RPMI7951 (cell line): ENCODE measurements around the gene MEIKIN. TPM values are rescaled to one million over a fixed set of nuclear protein-coding genes. Genes with fewer than 3 reads are reported as not detected.

Source experiments
- DNase-seq: peaks from one replicate; pipeline ENCODE4 v3.0.0-alpha.2; 2012; ENCODE audit warnings: low read depth
- total RNA-seq: library from RNA; depleted of rRNA; stranded (reverse); fragments of >200 nt; shearing (Covaris generic); gene quantifications from 2 replicates; pipeline ENCODE4 v1.2.3, GENCODE V29; 2014; rRNA removed

Gene MEIKIN
- total RNA-seq, 1 experiment from 2014 or later = not detected

DNA sequence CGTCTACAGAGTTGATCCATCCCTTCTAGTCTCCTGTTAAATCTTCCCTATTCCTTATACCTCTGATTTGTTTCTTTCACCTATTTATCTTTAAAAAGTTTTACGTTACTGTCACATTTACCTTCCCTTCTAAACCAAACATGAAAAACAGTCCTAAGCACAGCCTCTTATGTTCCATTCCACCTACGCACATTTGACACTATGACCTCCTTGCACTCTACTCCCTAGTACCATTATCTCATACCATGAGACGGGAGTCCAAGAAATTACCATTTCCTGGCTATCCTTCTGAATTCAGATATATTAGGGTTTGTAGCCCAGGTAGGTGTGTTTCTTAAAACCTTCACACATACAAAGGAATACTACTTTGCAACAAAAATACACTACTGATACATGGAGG is 173.8 kb downstream of the MEIKIN start:
- DNase-seq = no peak

- no peak for DNase-seq
These were observed 175.5 kb downstream of the MEIKIN start for GRCh38 chr5:131769961-131770360.

- DNase-seq = no peak
These were observed 176.1 kb downstream of the MEIKIN start for GRCh38 chr5:131769336-131769735.

- no peak for DNase-seq
These were observed 177.6 kb downstream of the MEIKIN start for GRCh38 chr5:131767891-131768290.

DNA sequence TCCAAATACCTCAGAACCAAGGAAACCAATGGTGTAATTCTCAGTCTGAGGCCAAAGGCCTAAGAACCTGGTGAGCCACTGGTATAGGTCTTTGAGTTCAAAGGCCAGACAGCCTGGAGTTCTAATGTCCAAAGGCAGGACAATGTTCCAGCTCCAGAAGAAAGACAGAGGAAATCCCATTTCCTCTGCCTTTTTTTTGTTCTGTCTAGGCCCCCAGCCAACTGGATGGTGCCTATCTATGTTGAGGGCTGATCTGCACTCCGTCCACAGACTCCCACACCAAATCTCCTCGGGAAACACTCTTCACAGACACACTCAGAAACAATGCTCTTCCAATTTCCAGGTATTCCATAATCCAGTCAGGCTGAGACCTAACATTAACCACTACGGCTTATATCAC is 178.8 kb downstream of the MEIKIN start:
- DNase-seq = no peak

DNA sequence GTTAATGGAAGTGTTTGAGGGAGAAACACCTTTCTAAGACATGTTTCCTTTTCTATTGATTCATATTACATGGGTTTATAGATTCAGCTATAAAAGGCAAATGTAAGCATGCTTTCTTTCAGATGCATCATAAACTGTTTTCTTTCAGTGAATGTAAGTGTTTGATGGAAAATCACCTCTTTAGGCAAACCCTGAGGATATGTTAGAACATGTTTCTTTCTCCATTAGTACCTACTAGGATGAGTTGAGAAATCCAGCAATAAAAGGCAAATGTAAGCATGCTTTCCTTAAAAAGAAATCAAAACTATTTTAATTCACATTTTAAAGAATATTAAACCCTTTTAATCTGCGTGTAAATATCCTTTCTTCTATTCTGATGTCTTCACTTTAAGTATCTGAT is 180.2 kb downstream of the MEIKIN start:
- DNase-seq = no peak

DNA sequence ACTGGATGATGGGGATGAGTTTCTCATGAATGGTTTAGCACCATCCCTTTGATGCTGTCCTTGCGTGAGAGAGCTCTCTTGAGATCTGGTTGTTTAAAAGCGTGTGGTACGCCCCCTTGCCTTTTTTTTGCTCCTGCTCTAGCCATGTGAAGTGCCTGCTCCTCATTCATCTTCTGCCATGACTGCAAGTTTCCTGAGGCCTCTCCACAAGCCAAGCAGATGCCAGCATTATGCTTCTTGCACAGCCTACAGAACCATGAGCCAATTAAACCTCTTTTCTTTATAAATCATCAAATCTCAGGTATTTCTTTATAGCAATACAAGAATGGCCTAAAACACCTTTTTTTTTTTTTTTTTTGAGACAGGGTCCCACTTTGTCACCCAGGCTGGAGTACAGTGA is 181.5 kb downstream of the MEIKIN start:
- DNase-seq = no peak

DNA sequence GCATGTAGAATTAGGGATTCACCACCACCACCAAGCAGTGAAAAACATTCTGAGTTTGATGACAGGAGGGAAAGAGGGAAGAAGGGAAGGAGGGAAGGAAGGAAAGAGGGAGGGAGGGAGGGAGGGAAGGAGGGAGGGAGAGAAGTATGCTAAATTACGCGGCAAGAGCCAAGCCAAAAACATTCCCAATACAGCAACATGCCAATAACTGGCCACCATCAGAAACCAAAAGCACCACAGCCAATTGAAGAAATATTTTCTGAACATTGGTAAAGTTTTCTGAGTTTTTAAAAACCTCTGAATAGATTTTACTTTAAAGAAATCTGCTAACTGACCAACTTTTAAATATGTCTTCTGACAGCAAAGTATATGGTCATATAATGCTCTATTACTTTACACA is 184.7 kb downstream of the MEIKIN start:
- no peak for DNase-seq

- DNase-seq = no peak
These were observed 185.8 kb downstream of the MEIKIN start for GRCh38 chr5:131759704-131760103.

- DNase-seq = no peak
These were observed 187.0 kb downstream of the MEIKIN start for GRCh38 chr5:131758520-131758900.

DNA sequence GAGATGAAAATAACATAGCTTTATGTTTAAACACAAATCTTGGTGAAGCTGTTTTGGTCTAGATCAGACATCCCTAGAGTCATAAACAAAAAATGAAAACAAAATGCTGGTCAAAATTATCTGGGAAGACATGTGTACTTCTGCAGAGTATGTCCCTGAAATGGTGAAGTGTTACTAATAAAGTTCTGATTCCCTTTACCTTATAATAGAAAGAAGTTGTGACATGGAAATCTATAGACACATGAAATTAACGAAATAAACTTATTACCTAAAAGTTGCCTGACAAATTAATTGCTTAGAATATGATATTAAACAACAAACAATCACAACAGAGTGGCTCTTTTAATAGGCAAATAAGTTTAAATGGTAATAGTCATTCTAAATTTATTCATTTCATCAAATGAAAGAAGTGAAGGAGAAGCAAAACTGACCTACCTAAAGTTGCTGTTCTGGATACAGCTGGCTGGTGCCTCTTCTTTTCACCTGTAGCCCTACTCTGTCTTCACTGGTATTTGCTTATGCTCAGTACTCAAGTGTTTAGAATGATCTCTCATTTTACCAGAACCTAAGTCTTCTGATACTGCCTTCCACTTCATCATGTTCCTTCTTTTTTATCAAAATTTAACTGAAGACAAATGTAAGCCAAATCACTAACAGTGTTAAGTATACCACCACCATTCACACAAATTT is 187.5 kb downstream of the MEIKIN start:
- no peak for DNase-seq

Other genes starting within 250 kb of the MEIKIN start
- 24.5 and 28.5 TPM in 2 replicates for gene FNIP1, start 148.6 kb downstream of the MEIKIN start, total RNA-seq
- gene ACSL6, start 66.0 kb upstream of the MEIKIN start, total RNA-seq = not detected in 2 replicates
- not detected in 2 replicates for gene IL3, start 115.0 kb upstream of the MEIKIN start, total RNA-seq
- gene CSF2, start 128.1 kb upstream of the MEIKIN start, total RNA-seq = 4.8 and 6.4 TPM in 2 replicates